ENCODE results near the gene SYT2. TPM values are rescaled to one million over a fixed set of nuclear protein-coding genes. Genes with fewer than 3 reads are reported as not detected.
A peak's percentile ranks its signal among the peaks of the same experiment; 100 is the strongest.
"Not testable (repeated sequence)": the region's sequence is repeated elsewhere in the genome, so short reads cannot be mapped to it uniquely, and the experiment has no call there.

Gene SYT2
- total and polyA plus RNA-seq, 9 of the 15 experiments (the other 6 are each of a cell fraction or from before 2014, with no cell fraction given), result not detected

DNA sequence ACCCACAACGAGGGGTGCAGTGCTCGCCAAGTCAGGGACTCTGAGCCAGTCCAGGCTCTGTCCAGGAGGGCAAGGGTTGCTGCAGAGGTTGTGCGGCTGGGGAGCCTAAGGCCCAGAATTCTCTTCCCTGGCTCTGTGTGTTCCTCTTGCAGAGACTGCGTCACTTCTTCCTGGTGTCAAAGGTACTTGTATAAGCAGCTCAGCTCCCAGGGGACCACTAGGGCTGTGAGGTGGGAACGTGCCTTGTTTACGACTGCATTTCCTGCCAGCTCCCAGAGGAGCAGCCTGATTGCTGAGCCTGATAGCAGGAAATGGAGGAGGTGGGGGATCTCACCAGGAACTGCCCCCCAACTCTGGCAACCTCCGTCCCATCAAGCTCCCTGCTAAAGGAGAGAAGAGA lies 83.2 kb downstream of the SYT2 start:
- H2AFZ ChIP-seq (ENCODE audit: low read depth, low read length); H3K9me1 ChIP-seq (ENCODE audit: control insufficient read depth, insufficient read depth, low read length); H3K4me3 ChIP-seq; ATAC-seq; DNase-seq (ENCODE audit: extremely low read depth in 1 of 4, low spot score in 3 of 4); H3K9ac ChIP-seq (ENCODE audit: insufficient read depth in 1 of 2, low read depth in 2 of 2, low read length in 2 of 2); H3K4me2 ChIP-seq (ENCODE audit: insufficient read depth, low read length); H3K79me2 ChIP-seq (ENCODE audit: control insufficient read depth, insufficient read depth, low read length); H4K20me1 ChIP-seq (replicated peaks; ENCODE audit: control insufficient read depth, insufficient read depth, low read length); FAIRE-seq; H3K27ac ChIP-seq (ENCODE audit: extremely low read depth, low read depth, low read length); intact Hi-C loops (cut with micrococcal nuclease); H3K36me3 ChIP-seq (ENCODE audit: control insufficient read depth, insufficient read depth, low read length); H3K9me3 ChIP-seq (replicated peaks; ENCODE audit: control insufficient read depth, insufficient read depth, low read depth, low read length); BruUV-seq (replicated peaks): not testable (repeated sequence)
- H3K27me3 ChIP-seq (ENCODE audit: control insufficient read depth in 2 of 2, insufficient read depth in 2 of 2, low read length in 2 of 2), result peaks cover 7 to 49% of the 10 kb centered on the region in 2 experiments; a peak in 4 of 5 replicates
- POLR2A ChIA-PET, result interaction anchor here (0.6 kb wide), 2 partner anchors 30 to 335 kb away, joined by 3 read pairs; no protein-coding TSS in a partner anchor
- 12% methylated on average over 7 of the region's 7 CpGs for WGBS (ENCODE audit: insufficient coverage, low coverage, missing lambda C conversion rate)
- CTCF ChIA-PET (ENCODE audit: low intra/inter-chr PET ratio), result interaction anchor here (2.3 kb wide), 1 partner anchor 27 kb away, joined by 9 read pairs; no protein-coding TSS in a partner anchor
- peaks cover 0 to 16% of the 10 kb centered on the region in 2 experiments; a peak in 3 of 5 replicates for H3K4me1 ChIP-seq (replicated peaks in 1 of 2; ENCODE audit: control insufficient read depth in 2 of 2, insufficient read depth in 2 of 2, low read length in 2 of 2)
- in situ Hi-C loops (cut with MboI), result loop anchor here (10.0 kb wide), 1 partner anchor 928 kb away; no protein-coding TSS in a partner anchor

DNA sequence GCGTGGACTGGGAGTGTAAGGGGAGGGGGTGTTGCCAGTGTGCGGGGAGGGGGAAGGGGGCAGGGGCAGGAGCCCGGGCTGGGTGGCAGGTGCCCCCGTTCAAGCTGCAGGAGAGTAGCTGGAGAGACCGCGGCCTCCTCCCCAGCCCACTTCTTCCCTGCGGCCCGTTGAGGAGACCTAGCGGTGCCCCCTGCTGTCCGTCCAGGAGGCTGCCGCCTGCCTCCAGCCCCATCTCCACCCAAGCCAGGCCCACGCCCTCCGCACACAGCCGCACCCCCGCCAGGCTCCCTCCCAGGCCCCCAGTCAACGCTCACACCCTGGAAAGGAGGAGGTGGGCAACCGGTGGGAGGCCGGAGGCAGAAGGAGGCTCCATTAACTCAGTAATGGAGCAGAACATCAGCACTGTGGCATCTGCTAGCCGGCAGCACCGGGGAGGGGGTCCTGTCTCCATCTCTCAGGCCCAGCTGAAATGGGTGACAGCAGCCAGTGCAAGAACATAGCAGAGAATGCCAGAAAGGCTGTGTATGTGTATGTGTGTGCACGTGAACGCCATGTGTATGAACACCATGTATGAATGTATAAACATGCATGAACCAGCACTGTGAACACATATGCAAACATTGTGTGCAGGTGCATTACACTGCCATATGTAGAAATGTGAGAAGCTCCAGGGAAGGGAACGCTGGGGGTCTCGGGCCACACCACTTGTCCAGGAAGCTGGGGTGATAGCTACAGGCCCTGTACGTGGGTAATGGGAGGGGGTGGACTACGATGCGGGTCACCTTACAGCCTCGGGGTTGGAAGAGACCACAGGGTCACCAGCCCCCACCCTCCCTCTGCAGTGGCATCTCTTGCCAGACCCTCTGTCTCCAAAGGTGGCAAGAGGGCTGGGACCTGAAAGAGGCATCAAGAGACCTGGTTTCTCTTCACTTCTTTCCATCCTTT lies 84.6 kb downstream of the SYT2 start:
- no peak overlapping the region for H3K4me3 ChIP-seq
- BruUV-seq (replicated peaks), result no TSS peak
- peak; percentile 97 for ATAC-seq
- no peak for TF ChIP-seq ZBTB11 (CRISPR knock-in tag; IDR thresholded peaks at IDR 0.05)
- TF ChIP-seq FOXP1 (CRISPR knock-in tag; IDR thresholded peaks at IDR 0.05), result 0 out of 2 replicates have a peak, but pooled peaks have one; percentile 22
- TF ChIP-seq SMC3 (conservative IDR thresholded peaks at IDR 0.05; ENCODE audit: insufficient read depth, low read depth, low read length), result peak; percentile 87
- TF ChIP-seq NFRKB (IDR thresholded peaks at IDR 0.05; ENCODE audit: low read depth), result no peak
- peak; percentile 19; the same call in 1 of the 2 replicates for TF ChIP-seq ZFX (CRISPR knock-in tag; IDR thresholded peaks at IDR 0.05)
- no peak for TF ChIP-seq PRPF4 (IDR thresholded peaks at IDR 0.05; ENCODE audit: insufficient read depth, low read depth, low read length, poor library complexity, severe bottlenecking)
- no peak for TF ChIP-seq NUFIP1 (IDR thresholded peaks at IDR 0.05; ENCODE audit: partially characterized antibody)
- TF ChIP-seq ZNF184 (CRISPR knock-in tag; IDR thresholded peaks at IDR 0.05), result no peak

More for the DNA sequence above, 84.6 kb downstream of the SYT2 start:
- CTCF ChIA-PET (ENCODE audit: low intra/inter-chr PET ratio), result interaction anchor here (1.1 to 2.3 kb wide), 4 partner anchors 25 to 433 kb away, joined by 3 to 9 read pairs (median 6); no protein-coding TSS in a partner anchor
- H3K9me3 ChIP-seq (replicated peaks; ENCODE audit: control insufficient read depth, insufficient read depth, low read depth, low read length), result no peaks in the 10 kb centered on the region
- POLR2A ChIA-PET, result interaction anchor here (0.6 to 1.6 kb wide), 4 partner anchors 9 to 483 kb away, joined by 3 to 6 read pairs (median 4); no protein-coding TSS in a partner anchor
- no peaks in the 10 kb centered on the region; the same call in 2 of the 3 replicates for H3K36me3 ChIP-seq (ENCODE audit: control insufficient read depth, insufficient read depth, low read length)
- H3K27ac ChIP-seq (ENCODE audit: extremely low read depth, low read depth, low read length), result no peak overlapping the region
- in situ Hi-C loops (cut with MboI) (loop anchor here (10.0 kb wide), 1 partner anchor 929 kb away; no protein-coding TSS in a partner anchor), intact Hi-C loops (cut with micrococcal nuclease) (no loop called here)
- H3K79me2 ChIP-seq (ENCODE audit: control insufficient read depth, insufficient read depth, low read length), result no peaks in the 10 kb centered on the region
- peaks cover 0 to 16% of the 10 kb centered on the region in 2 experiments; a peak in 3 of 5 replicates for H3K4me1 ChIP-seq (replicated peaks in 1 of 2; ENCODE audit: control insufficient read depth in 2 of 2, insufficient read depth in 2 of 2, low read length in 2 of 2)
- peaks cover 10% of the 10 kb centered on the region for H4K20me1 ChIP-seq (replicated peaks; ENCODE audit: control insufficient read depth, insufficient read depth, low read length)
- peaks cover 6% of the 10 kb centered on the region for H3K9me1 ChIP-seq (ENCODE audit: control insufficient read depth, insufficient read depth, low read length)
- FAIRE-seq (no peak), DNase-seq (ENCODE audit: extremely low read depth in 1 of 4, low spot score in 3 of 4) (peak; percentile 85 to 88 (median 87))
- no peak overlapping the region for H3K4me2 ChIP-seq (ENCODE audit: insufficient read depth, low read length)
- peaks cover 7 to 35% of the 10 kb centered on the region in 2 experiments; a peak in 4 of 5 replicates for H3K27me3 ChIP-seq (ENCODE audit: control insufficient read depth in 2 of 2, insufficient read depth in 2 of 2, low read length in 2 of 2)
- 0 out of 2 replicates have a peak overlapping the region, but pooled peaks have one; percentile 14 for H2AFZ ChIP-seq (ENCODE audit: low read depth, low read length)
- H3K9ac ChIP-seq (ENCODE audit: insufficient read depth in 1 of 2, low read depth in 2 of 2, low read length in 2 of 2), result no peak overlapping the region
- 9% methylated on average over 22 of the region's 28 CpGs for WGBS (ENCODE audit: insufficient coverage, low coverage, missing lambda C conversion rate)
